GM12878 (cell line): ENCODE data around the gene TMEM181. TPM values are rescaled to one million over a fixed set of nuclear protein-coding genes. Genes with fewer than 3 reads are reported as not detected.

Experiments used
- ATAC-seq: fragments of 200-7000 bp; cut with Tn5 transposase; 3 replicates; pipeline ENCODE4 v1.9.1; 2020; ENCODE audit warnings: mild to moderate bottlenecking, moderate library complexity
- BruUV-seq: library from RNA; stranded (reverse); fragments of 400-500 nt; replicated peaks from 2 replicates; lab custom pipeline; 2021; lab: Mats Ljungman, UMichigan
- CTCF ChIA-PET: fragments of 300-600 bp; sonication (Branson Sonifier 250); formaldehyde crosslinking; extraction: SDS; loops from one replicate; lab custom pipeline; 2021; ENCODE audit warnings: inconsistent platforms; lab: Yijun Ruan, JAX
- POLR2A ChIA-PET: fragments of 350-600 bp; formaldehyde crosslinking; extraction: SDS; loops from one replicate; lab custom pipeline; 2021; ENCODE audit warnings: inconsistent platforms; lab: Charles Lee
- RAD21 ChIA-PET: fragments of 300-600 bp; sonication (Branson Sonifier 250); formaldehyde crosslinking; loops from one replicate; lab custom pipeline; 2023; ENCODE audit warnings: antibody characterized with exemption; ENCODE audit not compliant: unreplicated experiment; lab: Charles Lee
- SMC1A ChIA-PET: fragments of 300-600 bp; sonication (Branson Sonifier 250); formaldehyde crosslinking; loops from one replicate; lab custom pipeline; 2023; ENCODE audit not compliant: unreplicated experiment, uncharacterized antibody; lab: Charles Lee
- DNase-seq: peaks from one replicate; pipeline ENCODE4 v3.0.0-alpha.2; 2011; ENCODE audit warnings: low read depth, low spot score
- FAIRE-seq: peaks from 3 replicates; lab custom pipeline; 2011; peaks lifted over from hg19 to GRCh38; lab: Jason Lieb, UNC
- H2AFZ ChIP-seq: 2 replicates; pipeline ENCODE4 v1.6.0; 2011; ENCODE audit warnings: low read depth, low read length, control low read depth; ENCODE audit not compliant: control insufficient read depth
- H3K27ac ChIP-seq: 2 replicates; pipeline ENCODE4 v1.5.1; 2011; ENCODE audit warnings: control low read depth; ENCODE audit not compliant: control insufficient read depth, insufficient read depth
- H3K27me3 ChIP-seq, 2 experiments: replicated peaks in 1 of 2; 2 replicates each; pipeline versions ENCODE4 v1.6.0 to v1.6.1; 2011; ENCODE audit warnings: low read length in 1 of 2; ENCODE audit not compliant: control insufficient read depth in 2 of 2, insufficient read depth in 2 of 2
- H3K36me3 ChIP-seq, 2 experiments: 2 replicates each; pipeline ENCODE4 v1.5.1; 2011; ENCODE audit warnings: low read length in 1 of 2; ENCODE audit not compliant: control insufficient read depth in 2 of 2, insufficient read depth in 2 of 2
- H3K4me1 ChIP-seq: 2 replicates; pipeline ENCODE4 v1.6.1; 2011; ENCODE audit warnings: mild to moderate bottlenecking, low read length, moderate library complexity, mixed read lengths; ENCODE audit not compliant: control insufficient read depth, insufficient read depth
- H3K4me2 ChIP-seq: 2 replicates; pipeline ENCODE4 v1.6.0; 2011; ENCODE audit warnings: control low read depth; ENCODE audit not compliant: control insufficient read depth, insufficient read depth
- H3K4me3 ChIP-seq: fragments of 200-600 bp; sonication (generic); 2 replicates; pipeline ENCODE4 v1.5.1; 2016
- H3K79me2 ChIP-seq: 2 replicates; pipeline ENCODE4 v1.6.0; 2011; ENCODE audit warnings: low read length; ENCODE audit not compliant: control insufficient read depth, insufficient read depth
- H3K9ac ChIP-seq: 2 replicates; pipeline ENCODE4 v1.8.0; 2011; ENCODE audit warnings: low read length, control low read depth, mixed read lengths; ENCODE audit not compliant: control insufficient read depth, insufficient read depth
- H3K9me3 ChIP-seq: replicated peaks from 3 replicates; pipeline ENCODE4 v1.5.1; 2011; ENCODE audit warnings: mild to moderate bottlenecking, low read length; ENCODE audit not compliant: control insufficient read depth, insufficient read depth
- H4K20me1 ChIP-seq: 2 replicates; pipeline ENCODE4 v1.6.0; 2011; ENCODE audit not compliant: control insufficient read depth, insufficient read depth
- BHLHE40 ChIP-seq, 2 experiments: fragments of 450-650 bp in 1 of 2; IDR thresholded peaks; 2 replicates each; pipeline ENCODE4 v1.6.1; 2011 to 2017; ENCODE audit warnings: low read depth in 2 of 2, borderline replicate concordance in 1 of 2, improper control_type of control experiment in 1 of 2, low read length in 1 of 2, mild to moderate bottlenecking in 1 of 2
- EZH2 ChIP-seq: IDR thresholded peaks from 2 replicates; pipeline ENCODE4 v1.6.1; 2012; ENCODE audit warnings: low read depth, mild to moderate bottlenecking, control low read depth, inconsistent platforms, low read length, borderline replicate concordance; ENCODE audit not compliant: control insufficient read depth
- GATAD2B ChIP-seq: fragments of 450-650 bp; conservative IDR thresholded peaks from 2 replicates; pipeline ENCODE4 v1.6.1; 2017; ENCODE audit warnings: low read depth, mild to moderate bottlenecking, moderate library complexity
- KAT2A ChIP-seq: conservative IDR thresholded peaks from 2 replicates; pipeline ENCODE4 v1.6.1; 2011; ENCODE audit warnings: low read depth, low read length; ENCODE audit not compliant: control insufficient read depth
- PAX5 ChIP-seq: IDR thresholded peaks from 2 replicates; pipeline ENCODE4 v1.6.1; 2011; ENCODE audit warnings: low read depth, low read length, borderline replicate concordance
- TBL1XR1 ChIP-seq: IDR thresholded peaks from 2 replicates; pipeline ENCODE4 v1.6.1; 2012; ENCODE audit warnings: low read depth, low read length, improper control_type of control experiment
- TCF7 ChIP-seq: IDR thresholded peaks from 2 replicates; pipeline ENCODE4 v1.6.1; 2014; ENCODE audit warnings: antibody characterized with exemption, borderline replicate concordance
- WGBS: methylation state at CpG from one replicate; pipeline ENCODE4 v1.1.6; 2016; ENCODE audit warnings: low lambda C conversion rate; ENCODE audit not compliant: insufficient replicate concordance, insufficient coverage; ENCODE audit errors: missing lambda C conversion rate; 5-methylcytosine and 5-hydroxymethylcytosine counted together
- in situ Hi-C: fragments of 300-500 bp; cut with MboI; formaldehyde crosslinking; loops from 9 replicates; pipeline ENCODE4 v1.14.3; 2018; ENCODE audit warnings: mixed read lengths
- intact Hi-C: fragments of 100-400 bp; cut with micrococcal nuclease; formaldehyde crosslinking; loops from one replicate; pipeline ENCODE4 v1.14.2; 2022; ENCODE audit not compliant: unreplicated experiment
- polyA plus RNA-seq, 11 experiments: library from polyadenylated mRNA; depleted of rRNA in 4 of 11; unstranded in 6 of 11; stranded (reverse) in 5 of 11; fragments of >200 nt; fragmentation: Nextera tagmentation in 4 of 11; fragmentation: Illumina TruSeq in 1 of 11; extraction: Ambion mirVana in 4 of 11; extraction: Trizol in 1 of 11; gene quantifications; 1 replicate in 1 of 11; 2 replicates in 10 of 11; pipeline versions ENCODE4 v1.2.1 to v1.2.3, GENCODE V29; 2011 to 2016; ENCODE audit warnings: inconsistent platforms in 2 of 11, missing spikeins in 2 of 11, low read depth in 1 of 11
- total RNA-seq, 4 experiments: library from RNA; depleted of rRNA in 3 of 4; stranded (reverse); fragments of >200 nt in 3 of 4; fragmentation: Illumina TruSeq in 1 of 4; extraction: Trizol in 1 of 4; gene quantifications; 2 replicates each; pipeline versions ENCODE4 v1.2.1 to v1.2.3, GENCODE V29; 2013 to 2021
- TF ChIP-seq, protein P1 (sequence below): fragments of 450-650 bp; IDR thresholded peaks from 2 replicates; pipeline ENCODE4 v1.6.1; 2017; ENCODE audit warnings: borderline replicate concordance
- TF ChIP-seq, protein P2 (sequence below): IDR thresholded peaks from 2 replicates; pipeline ENCODE4 v1.6.1; 2012; ENCODE audit warnings: low read depth, low read length, improper control_type of control experiment
- TF ChIP-seq, protein P3 (sequence below): IDR thresholded peaks from 2 replicates; pipeline ENCODE4 v1.6.1; 2012; ENCODE audit warnings: low read depth, low read length, improper control_type of control experiment

Gene TMEM181
- total and polyA plus RNA-seq, 10 of the 15 experiments (the other 5 are each of a cell fraction or from before 2014, with no cell fraction given), result 1.5 to 7.9 (median 5.2) TPM

DNA sequence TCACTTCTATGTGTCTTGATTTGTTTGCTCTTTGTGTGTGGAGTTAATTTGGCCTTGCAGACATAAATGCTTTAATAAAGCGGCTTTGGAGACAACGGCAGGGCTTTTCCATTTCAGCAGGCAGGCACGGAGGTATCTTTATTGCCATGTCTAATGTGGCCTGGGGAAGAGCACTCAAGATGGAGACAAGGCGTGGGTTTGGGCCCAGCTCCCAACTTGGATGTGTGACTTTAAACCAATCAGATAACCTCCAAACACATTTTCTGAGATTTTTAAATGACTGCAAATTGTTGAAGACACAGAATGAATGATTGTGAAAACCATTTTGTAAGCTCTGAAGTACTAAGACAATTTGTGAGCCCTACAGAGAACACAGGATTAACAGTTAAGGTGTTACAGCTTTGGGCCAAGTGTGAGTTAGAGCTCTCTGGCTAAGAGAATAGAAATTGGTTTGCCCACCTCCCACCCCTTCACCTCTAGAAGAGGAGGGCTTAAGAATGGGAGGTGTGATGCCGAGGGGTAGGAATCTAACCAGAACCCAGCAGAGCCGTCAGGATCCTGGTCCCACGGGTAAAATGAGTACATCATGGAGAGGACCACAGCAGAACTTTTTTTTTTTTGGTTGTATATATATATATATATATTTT lies 75.7 kb downstream of the TMEM181 start:
- H3K9me3 ChIP-seq, result no peaks in the 10 kb centered on the region; the same call in 2 of the 3 replicates
- peaks cover 3% of the 10 kb centered on the region for H3K79me2 ChIP-seq
- RAD21 ChIA-PET, result no interaction called here
- no peaks in the 10 kb centered on the region for H3K4me1 ChIP-seq
- no TSS peak for BruUV-seq
- no peak for DNase-seq
- 96% methylated on average over 7 of the region's 7 CpGs for WGBS
- H4K20me1 ChIP-seq, result no peaks in the 10 kb centered on the region
- POLR2A ChIA-PET, result interaction anchor here (0.7 kb wide), 1 partner anchor 482 kb away, joined by 3 read pairs; no protein-coding TSS in a partner anchor
- no peak for ATAC-seq
- H2AFZ ChIP-seq, result no peak overlapping the region
- no peak overlapping the region for H3K4me3 ChIP-seq
- TF ChIP-seq BHLHE40 (IDR thresholded peaks at IDR 0.05; ENCODE audit: borderline replicate concordance in 1 of 2, low read depth in 2 of 2, low read length in 1 of 2) (no peak), TCF7 (no peak), PAX5 (no peak), TBL1XR1 (no peak), KAT2A (no peak), GATAD2B (no peak), EZH2 (no peak)
- TF ChIP-seq, protein P1, sequence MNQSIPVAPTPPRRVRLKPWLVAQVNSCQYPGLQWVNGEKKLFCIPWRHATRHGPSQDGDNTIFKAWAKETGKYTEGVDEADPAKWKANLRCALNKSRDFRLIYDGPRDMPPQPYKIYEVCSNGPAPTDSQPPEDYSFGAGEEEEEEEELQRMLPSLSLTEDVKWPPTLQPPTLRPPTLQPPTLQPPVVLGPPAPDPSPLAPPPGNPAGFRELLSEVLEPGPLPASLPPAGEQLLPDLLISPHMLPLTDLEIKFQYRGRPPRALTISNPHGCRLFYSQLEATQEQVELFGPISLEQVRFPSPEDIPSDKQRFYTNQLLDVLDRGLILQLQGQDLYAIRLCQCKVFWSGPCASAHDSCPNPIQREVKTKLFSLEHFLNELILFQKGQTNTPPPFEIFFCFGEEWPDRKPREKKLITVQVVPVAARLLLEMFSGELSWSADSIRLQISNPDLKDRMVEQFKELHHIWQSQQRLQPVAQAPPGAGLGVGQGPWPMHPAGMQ, result no peak
- TF ChIP-seq, protein P2, sequence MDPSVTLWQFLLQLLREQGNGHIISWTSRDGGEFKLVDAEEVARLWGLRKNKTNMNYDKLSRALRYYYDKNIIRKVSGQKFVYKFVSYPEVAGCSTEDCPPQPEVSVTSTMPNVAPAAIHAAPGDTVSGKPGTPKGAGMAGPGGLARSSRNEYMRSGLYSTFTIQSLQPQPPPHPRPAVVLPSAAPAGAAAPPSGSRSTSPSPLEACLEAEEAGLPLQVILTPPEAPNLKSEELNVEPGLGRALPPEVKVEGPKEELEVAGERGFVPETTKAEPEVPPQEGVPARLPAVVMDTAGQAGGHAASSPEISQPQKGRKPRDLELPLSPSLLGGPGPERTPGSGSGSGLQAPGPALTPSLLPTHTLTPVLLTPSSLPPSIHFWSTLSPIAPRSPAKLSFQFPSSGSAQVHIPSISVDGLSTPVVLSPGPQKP, result no peak
- TF ChIP-seq, protein P3, sequence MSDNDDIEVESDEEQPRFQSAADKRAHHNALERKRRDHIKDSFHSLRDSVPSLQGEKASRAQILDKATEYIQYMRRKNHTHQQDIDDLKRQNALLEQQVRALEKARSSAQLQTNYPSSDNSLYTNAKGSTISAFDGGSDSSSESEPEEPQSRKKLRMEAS, result no peak
- TF ChIP-seq, all 136 proteins: peak for 0
- no peak for FAIRE-seq
- no peak overlapping the region for H3K27ac ChIP-seq
- in situ Hi-C loops, result no loop called here
- H3K9ac ChIP-seq, result no peak overlapping the region
- ChIA-PET SMC1A (interaction anchor here (1.4 kb wide), 1 partner anchor 56 kb away, joined by 6 read pairs; no protein-coding TSS in a partner anchor), CTCF (no interaction called here)
- H3K27me3 ChIP-seq, result no peaks in the 10 kb centered on the region
- no peak overlapping the region for H3K4me2 ChIP-seq
- peaks cover 4 to 15% of the 10 kb centered on the region in 2 experiments; a peak in 3 of 4 replicates for H3K36me3 ChIP-seq
- intact Hi-C loops, result no loop called here
